Peyer's patch (tissue), 4 donors: Measurements from ENCODE around the gene EMC10. TPM values are rescaled to one million over a fixed set of nuclear protein-coding genes. Genes with fewer than 3 reads are reported as not detected.

ENCODE experiments used
- DNase-seq, 3 donors: peaks; one replicate each; pipeline ENCODE4 v3.0.0-alpha.2; 2017 to 2019
- H3K27ac ChIP-seq, 4 donors: fragments of 200-600 bp; sonication (generic); one replicate each; pipeline ENCODE4 v1.5.1; 2016 to 2019
- H3K27me3 ChIP-seq, 2 donors: fragments of 200-600 bp; sonication (generic); one replicate each; pipeline ENCODE4 v1.5.1; 2019
- H3K36me3 ChIP-seq, 3 donors: fragments of 200-600 bp; sonication (generic); one replicate each; pipeline ENCODE4 v1.5.1; 2016 to 2019
- H3K4me1 ChIP-seq, 4 donors: fragments of 200-600 bp; sonication (generic); one replicate each; pipeline ENCODE4 v1.5.1; 2016 to 2019
- H3K4me3 ChIP-seq, 4 donors: fragments of 200-600 bp; sonication (generic); 1 replicate in 3 of 4; 2 replicates in 1 of 4; pipeline ENCODE4 v1.5.1; 2016 to 2019; ENCODE audit warnings: mild to moderate bottlenecking in 1 of 4
- H3K9me3 ChIP-seq, 4 donors: fragments of 200-600 bp; sonication (generic); one replicate each; pipeline ENCODE4 v1.5.1; 2016 to 2019; ENCODE audit warnings: mild to moderate bottlenecking in 1 of 4
- CTCF ChIP-seq, 6 experiments: fragments of 450-650 bp in 4 of 6; fragments of 200-600 bp in 2 of 6; sonication (generic) in 1 of 6; IDR thresholded peaks; one replicate each; pipeline ENCODE4 v1.5.1; 2017 to 2019; ENCODE audit warnings: antibody characterized with exemption in 6 of 6, mild to moderate bottlenecking in 3 of 6, moderate library complexity in 1 of 6
- POLR2A ChIP-seq, 2 donors: fragments of 450-650 bp; IDR thresholded peaks; one replicate each; pipeline ENCODE4 v1.5.1; 2017; ENCODE audit warnings: antibody characterized with exemption in 2 of 2, mild to moderate bottlenecking in 2 of 2, moderate library complexity in 2 of 2
- total RNA-seq, 4 donors: library from RNA; depleted of rRNA; stranded (reverse); fragments of >200 nt; gene quantifications; one replicate each; pipeline ENCODE4 v1.1.0, GENCODE V29; 2016

Gene EMC10
- total RNA-seq, 4 donors from 2014 or later, result 63.5 to 134 (median 117) TPM

GRCh38 chr19:50461066-50461875 is 15.0 kb upstream of the EMC10 start:
- Histone ChIP-seq H3K9me3 (no peaks in the 10 kb centered on the region), H3K4me1 (peaks cover 0 to 7% (median 0%) of the 10 kb centered on the region in 4 donors)

GRCh38 chr19:50462970-50463369 is 13.3 kb upstream of the EMC10 start:
- TF ChIP-seq CTCF (IDR thresholded peaks at IDR 0.05) (no peak), POLR2A (IDR thresholded peaks at IDR 0.05) (no peak)
- H3K4me3 ChIP-seq, result no peak overlapping the region
- no peak overlapping the region for H3K27ac ChIP-seq
- peaks cover 0 to 7% (median 0%) of the 10 kb centered on the region in 4 donors for H3K4me1 ChIP-seq
- no peaks in the 10 kb centered on the region for H3K9me3 ChIP-seq
- no peaks in the 10 kb centered on the region for H3K36me3 ChIP-seq
- no peak for DNase-seq
- no peaks in the 10 kb centered on the region for H3K27me3 ChIP-seq

More at GRCh38 chr19:50461066-50461875, 15.0 kb upstream of the EMC10 start:
- DNase-seq, result peak; percentile 67 to 86 (median 76)
- no peaks in the 10 kb centered on the region for H3K36me3 ChIP-seq
- H3K27ac ChIP-seq, result peak overlapping the region in 1 of 4 donors; percentile 55
- TF ChIP-seq CTCF (IDR thresholded peaks at IDR 0.05) (peak; percentile 83 to 93 (median 86)), POLR2A (IDR thresholded peaks at IDR 0.05) (no peak)
- H3K27me3 ChIP-seq, result no peaks in the 10 kb centered on the region
- H3K4me3 ChIP-seq, result no peak overlapping the region

GRCh38 chr19:50464348-50464747 is 12.0 kb upstream of the EMC10 start:
- Histone ChIP-seq H3K36me3 (no peaks in the 10 kb centered on the region), H3K4me3 (no peak overlapping the region), H3K27ac (no peak overlapping the region), H3K27me3 (no peaks in the 10 kb centered on the region), H3K4me1 (peaks cover 0 to 7% (median 0%) of the 10 kb centered on the region in 4 donors), H3K9me3 (no peaks in the 10 kb centered on the region)
- TF ChIP-seq POLR2A (IDR thresholded peaks at IDR 0.05) (no peak), CTCF (IDR thresholded peaks at IDR 0.05) (no peak)
- DNase-seq, result no peak

- Histone ChIP-seq H3K36me3 (no peaks in the 10 kb centered on the region), H3K27me3 (no peaks in the 10 kb centered on the region), H3K27ac (no peak overlapping the region), H3K9me3 (no peaks in the 10 kb centered on the region), H3K4me3 (no peak overlapping the region), H3K4me1 (peaks cover 0 to 6% (median 0%) of the 10 kb centered on the region in 4 donors)
- DNase-seq, result peak in 1 of 3 donors; percentile 59
- TF ChIP-seq CTCF (IDR thresholded peaks at IDR 0.05) (no peak), POLR2A (IDR thresholded peaks at IDR 0.05) (no peak)
These were observed 11.3 kb upstream of the EMC10 start for GRCh38 chr19:50465000-50465399.

GRCh38 chr19:50465986-50466705 is 10.2 kb upstream of the EMC10 start:
- no peak overlapping the region for H3K4me3 ChIP-seq
- peak overlapping the region in 1 of 4 donors; percentile 30 for H3K27ac ChIP-seq
- H3K4me1 ChIP-seq, result no peaks in the 10 kb centered on the region
- no peaks in the 10 kb centered on the region for H3K27me3 ChIP-seq
- H3K9me3 ChIP-seq, result no peaks in the 10 kb centered on the region
- no peaks in the 10 kb centered on the region for H3K36me3 ChIP-seq
- TF ChIP-seq POLR2A (IDR thresholded peaks at IDR 0.05) (no peak), CTCF (IDR thresholded peaks at IDR 0.05) (peak in 1 of 6 experiments; percentile 5)
- DNase-seq, result peak in 2 of 3 donors; percentile 57 to 71
